ENCODE measurements around the gene RELL1.

RELL1 gene

DNA sequence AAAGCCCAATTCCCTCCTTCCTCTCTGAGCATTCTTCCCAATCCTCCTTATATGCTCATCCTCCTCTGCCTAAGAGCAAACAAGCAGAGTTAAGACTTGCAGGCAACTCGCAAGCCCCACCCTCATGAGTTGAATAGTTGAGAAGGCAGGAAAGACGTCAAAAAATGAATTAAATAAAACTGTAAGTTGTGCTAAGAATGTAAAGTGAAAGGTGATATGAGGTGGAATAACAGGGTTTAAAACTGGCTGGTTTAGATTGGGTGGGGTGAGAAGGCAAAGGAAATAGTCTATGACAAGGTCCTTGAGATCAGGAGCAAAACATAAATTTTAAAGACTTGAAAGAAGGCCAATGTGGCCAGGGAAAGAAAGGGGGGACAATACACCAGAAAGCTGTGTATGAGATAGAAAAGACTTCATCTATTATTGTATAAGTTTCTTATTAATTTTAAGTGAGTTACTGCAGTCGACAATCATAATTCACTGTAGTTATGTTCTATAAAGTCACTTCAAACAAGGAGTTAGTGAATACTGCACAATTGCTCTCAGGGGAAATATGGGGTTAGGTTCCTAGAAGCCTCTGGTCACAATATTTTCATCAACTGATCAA is 124.9 kb downstream of the RELL1 start:
- TF ChIP-seq, protein P1, sequence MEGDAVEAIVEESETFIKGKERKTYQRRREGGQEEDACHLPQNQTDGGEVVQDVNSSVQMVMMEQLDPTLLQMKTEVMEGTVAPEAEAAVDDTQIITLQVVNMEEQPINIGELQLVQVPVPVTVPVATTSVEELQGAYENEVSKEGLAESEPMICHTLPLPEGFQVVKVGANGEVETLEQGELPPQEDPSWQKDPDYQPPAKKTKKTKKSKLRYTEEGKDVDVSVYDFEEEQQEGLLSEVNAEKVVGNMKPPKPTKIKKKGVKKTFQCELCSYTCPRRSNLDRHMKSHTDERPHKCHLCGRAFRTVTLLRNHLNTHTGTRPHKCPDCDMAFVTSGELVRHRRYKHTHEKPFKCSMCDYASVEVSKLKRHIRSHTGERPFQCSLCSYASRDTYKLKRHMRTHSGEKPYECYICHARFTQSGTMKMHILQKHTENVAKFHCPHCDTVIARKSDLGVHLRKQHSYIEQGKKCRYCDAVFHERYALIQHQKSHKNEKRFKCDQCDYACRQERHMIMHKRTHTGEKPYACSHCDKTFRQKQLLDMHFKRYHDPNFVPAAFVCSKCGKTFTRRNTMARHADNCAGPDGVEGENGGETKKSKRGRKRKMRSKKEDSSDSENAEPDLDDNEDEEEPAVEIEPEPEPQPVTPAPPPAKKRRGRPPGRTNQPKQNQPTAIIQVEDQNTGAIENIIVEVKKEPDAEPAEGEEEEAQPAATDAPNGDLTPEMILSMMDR (conservative IDR thresholded peaks at IDR 0.05): no peak
- no peak overlapping the region for H3K27ac ChIP-seq

All from VCaP (cell line).